Common myeloid progenitor, CD34-positive (primary cell): Measurements from ENCODE around the gene GRIK1.
"Not testable (repeated sequence)": the region's sequence is repeated elsewhere in the genome, so short reads cannot be mapped to it uniquely, and the experiment has no call there.

Source experiments
- CTCF ChIA-PET: fragments of 350-600 bp; sonication (Branson Sonifier 250); formaldehyde crosslinking; loops from one replicate; lab custom pipeline; 2021; ENCODE audit warnings: antibody characterized with exemption; lab: Charles Lee
- POLR2A ChIA-PET: fragments of 350-600 bp; sonication (Branson Sonifier 250); formaldehyde crosslinking; loops from one replicate; lab custom pipeline; 2021; ENCODE audit warnings: antibody characterized with exemption; lab: Charles Lee
- DNase-seq, 3 donors: peaks; one replicate each; pipeline versions ENCODE4 v3.0.0 to v3.0.0-alpha.2; 2013
- H3K27ac ChIP-seq, 2 experiments: 1 replicate in 1 of 2; 2 replicates in 1 of 2; pipeline ENCODE4 v1.7.0; 2013; ENCODE audit warnings: inconsistent platforms in 2 of 2, low read length in 2 of 2, mild to moderate bottlenecking in 2 of 2, low read depth in 1 of 2, moderate library complexity in 1 of 2; ENCODE audit not compliant: severe bottlenecking in 2 of 2, insufficient read depth in 1 of 2, poor library complexity in 1 of 2
- H3K27me3 ChIP-seq, 5 experiments: replicated peaks in 2 of 5; 1 replicate in 3 of 5; 2 replicates in 2 of 5; pipeline versions ENCODE4 v1.6.1 to v1.7.0; 2013; ENCODE audit warnings: low read length in 4 of 5, mild to moderate bottlenecking in 2 of 5, moderate library complexity in 2 of 5, inconsistent platforms in 1 of 5; ENCODE audit not compliant: insufficient read depth in 5 of 5, control insufficient read depth in 4 of 5
- H3K36me3 ChIP-seq, 4 experiments: 1 replicate in 2 of 4; 2 replicates in 2 of 4; pipeline versions ENCODE4 v1.6.1 to v1.7.0; 2013; ENCODE audit warnings: low read length in 3 of 4, control low read depth in 1 of 4, mild to moderate bottlenecking in 1 of 4; ENCODE audit not compliant: control insufficient read depth in 4 of 4, insufficient read depth in 4 of 4
- H3K4me1 ChIP-seq, 4 experiments: 1 replicate in 3 of 4; 2 replicates in 1 of 4; pipeline versions ENCODE4 v1.6.1 to v1.7.1; 2013; ENCODE audit warnings: low read length in 3 of 4, mild to moderate bottlenecking in 3 of 4, control low read depth in 1 of 4, inconsistent platforms in 1 of 4, moderate library complexity in 1 of 4; ENCODE audit not compliant: control insufficient read depth in 4 of 4, insufficient read depth in 4 of 4; ENCODE audit errors: control extremely low read depth in 1 of 4
- H3K4me3 ChIP-seq, 7 experiments: 1 replicate in 4 of 7; 2 replicates in 3 of 7; pipeline versions ENCODE4 v1.5.1 to v1.7.0; 2013; ENCODE audit warnings: mild to moderate bottlenecking in 7 of 7, low read length in 6 of 7, moderate library complexity in 6 of 7, inconsistent platforms in 2 of 7, low read depth in 2 of 7, control low read depth in 1 of 7; ENCODE audit not compliant: insufficient read depth in 4 of 7, control insufficient read depth in 1 of 7; ENCODE audit errors: extremely low read depth in 1 of 7
- H3K9me3 ChIP-seq, 5 experiments: 1 replicate in 4 of 5; 2 replicates in 1 of 5; pipeline versions ENCODE4 v1.6.1 to v1.7.1; 2013; ENCODE audit warnings: low read length in 4 of 5, mild to moderate bottlenecking in 2 of 5, inconsistent platforms in 1 of 5, low read depth in 1 of 5, moderate library complexity in 1 of 5; ENCODE audit not compliant: control insufficient read depth in 4 of 5, insufficient read depth in 2 of 5; ENCODE audit errors: control extremely low read depth in 1 of 5
- WGBS: methylation state at CpG from one replicate; pipeline ENCODE4 v1.1.5; 2013; ENCODE audit not compliant: insufficient coverage; 5-methylcytosine and 5-hydroxymethylcytosine counted together

Gene GRIK1

DNA sequence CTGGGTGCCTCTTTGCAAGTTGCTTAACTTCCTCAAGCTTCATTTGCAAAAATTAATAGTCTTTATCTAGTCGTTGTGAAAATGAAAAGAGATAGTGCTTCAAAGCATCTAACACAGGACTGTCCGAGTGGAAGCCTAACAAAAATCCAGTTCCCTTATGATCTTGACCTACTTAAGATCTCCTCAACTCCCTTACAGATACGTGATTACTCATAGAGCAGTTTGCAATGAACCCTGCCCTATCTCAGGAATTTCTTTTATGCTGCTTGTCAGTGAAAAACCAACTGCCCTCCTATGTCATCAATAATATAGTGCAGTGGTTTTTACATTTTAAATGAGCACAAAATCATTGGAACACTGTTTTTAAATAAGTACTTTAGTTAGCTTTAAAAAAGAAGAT, 326.8 kb downstream of the GRIK1 start:
- no peaks in the 10 kb centered on the region for H3K27me3 ChIP-seq
- WGBS = 100% methylated on average over 2 of the region's 3 CpGs
- POLR2A ChIA-PET = interaction anchor here (0.6 kb wide), 1 partner anchor 442 kb away, joined by 3 read pairs; no protein-coding TSS in a partner anchor
- no peaks in the 10 kb centered on the region for H3K4me1 ChIP-seq
- no peaks in the 10 kb centered on the region for H3K9me3 ChIP-seq
- CTCF ChIA-PET = interaction anchor here (0.9 kb wide), 1 partner anchor 11 kb away, joined by 3 read pairs; no protein-coding TSS in a partner anchor
- no peaks in the 10 kb centered on the region for H3K36me3 ChIP-seq
- no peak overlapping the region for H3K4me3 ChIP-seq
- H3K27ac ChIP-seq = no peak overlapping the region
- no peak for DNase-seq

DNA sequence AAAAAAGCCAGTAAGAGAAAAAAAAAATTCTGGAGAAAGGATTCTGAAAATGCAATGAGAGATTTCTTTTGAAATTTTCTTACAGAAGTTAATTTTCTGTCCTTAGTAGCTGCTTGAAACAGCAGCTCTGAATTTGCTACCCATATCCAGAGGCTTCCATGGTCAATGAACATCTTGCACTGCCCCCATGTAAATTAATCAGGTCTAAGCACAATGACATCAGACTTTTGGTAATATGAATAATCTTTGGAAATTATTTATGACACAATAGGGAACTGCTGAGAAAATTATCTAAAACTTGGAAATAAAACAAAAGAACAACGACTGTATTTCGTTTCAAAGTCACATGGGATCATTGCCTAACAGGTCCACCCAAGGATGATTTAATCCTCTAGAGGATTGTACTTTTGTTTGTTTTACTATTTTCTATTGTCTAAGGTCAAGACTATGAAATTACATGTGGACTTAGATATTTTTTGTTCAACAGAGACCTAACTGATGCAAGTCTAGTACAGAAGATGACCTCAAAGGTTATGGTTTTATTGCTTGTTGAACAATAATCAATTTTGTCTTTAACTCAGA, 328.9 kb downstream of the GRIK1 start:
- H3K4me3 ChIP-seq = no peak overlapping the region
- no peaks in the 10 kb centered on the region for H3K4me1 ChIP-seq
- no peaks in the 10 kb centered on the region for H3K36me3 ChIP-seq
- POLR2A ChIA-PET = no interaction called here
- no peak for DNase-seq
- CTCF ChIA-PET = no interaction called here
- no peaks in the 10 kb centered on the region for H3K27me3 ChIP-seq
- no peaks in the 10 kb centered on the region for H3K9me3 ChIP-seq
- no peak overlapping the region for H3K27ac ChIP-seq
- WGBS = 90% methylated on average over 2 of the region's 2 CpGs

DNA sequence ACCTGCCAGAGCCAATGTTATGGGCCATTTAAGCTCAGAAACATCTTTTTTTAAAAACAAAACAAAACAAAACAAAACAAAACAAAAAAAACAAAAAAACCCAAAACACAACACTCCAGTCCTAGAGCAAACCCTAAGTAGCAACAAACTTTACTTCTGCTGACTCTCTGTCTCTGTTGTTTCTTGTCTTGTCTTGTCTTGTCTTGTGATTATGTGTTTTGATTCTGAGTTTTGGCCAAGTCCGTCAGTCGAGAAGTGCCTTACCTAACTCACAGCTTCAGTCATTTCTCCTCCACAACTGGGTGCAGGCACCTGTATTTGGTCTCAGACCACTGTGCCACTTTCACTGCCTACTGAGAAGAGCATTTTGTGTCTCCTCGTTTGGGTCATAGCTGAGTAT, 333.2 kb downstream of the GRIK1 start:
- DNase-seq = no peak
- no peak overlapping the region for H3K4me3 ChIP-seq
- no peaks in the 10 kb centered on the region for H3K27me3 ChIP-seq
- H3K36me3 ChIP-seq = no peaks in the 10 kb centered on the region
- no peak overlapping the region for H3K27ac ChIP-seq
- H3K9me3 ChIP-seq = no peaks in the 10 kb centered on the region
- POLR2A ChIA-PET = no interaction called here
- CTCF ChIA-PET = no interaction called here
- H3K4me1 ChIP-seq = no peaks in the 10 kb centered on the region
- WGBS = 100% methylated on average over 1 of the region's 3 CpGs

DNA sequence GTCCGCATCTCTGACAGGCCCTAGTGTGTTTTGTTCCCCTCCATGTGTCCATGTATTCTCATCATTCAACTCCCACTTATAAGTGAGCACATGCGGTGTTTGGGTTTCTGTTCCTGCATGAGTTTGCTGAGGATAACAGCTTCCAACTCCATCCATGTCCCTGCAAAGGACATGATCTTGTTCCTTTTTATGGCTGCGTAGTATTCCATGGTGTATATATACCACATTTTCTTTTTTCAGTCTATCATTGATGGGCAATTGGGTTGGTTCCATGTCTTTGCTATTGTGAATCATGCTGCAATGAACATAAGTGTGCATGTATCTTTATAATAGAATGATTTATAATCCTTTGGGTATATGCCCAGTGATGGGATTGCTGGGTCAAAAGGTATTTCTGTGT, 334.6 kb downstream of the GRIK1 start:
- POLR2A ChIA-PET, H3K27ac ChIP-seq, H3K4me1 ChIP-seq, CTCF ChIA-PET, H3K36me3 ChIP-seq, H3K27me3 ChIP-seq, DNase-seq, H3K4me3 ChIP-seq, H3K9me3 ChIP-seq: not testable (repeated sequence)
- no CpG with 5 or more reads among the region's 3 CpGs for WGBS

DNA sequence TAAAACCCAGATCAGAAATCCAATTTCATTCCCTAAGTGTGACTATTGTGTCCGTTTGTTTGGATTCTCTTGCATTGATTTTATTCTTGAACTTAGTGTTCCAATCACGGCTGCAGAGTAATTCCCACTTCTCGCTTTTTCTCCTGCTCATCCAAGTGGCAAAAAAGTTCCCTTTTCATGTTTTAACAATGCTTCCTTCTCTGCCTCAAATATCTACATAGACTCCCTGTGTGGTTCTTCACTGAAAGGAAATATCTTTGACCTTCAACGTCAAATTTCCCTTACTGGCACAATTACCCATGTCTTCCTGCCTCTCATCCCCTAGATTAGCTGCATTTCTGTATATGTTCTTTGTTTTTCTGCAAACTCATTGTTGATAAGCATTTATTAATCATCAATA, 335.7 kb downstream of the GRIK1 start:
- H3K9me3 ChIP-seq = peaks cover 0 to 3% (median 0%) of the 10 kb centered on the region in 5 experiments
- H3K36me3 ChIP-seq = no peaks in the 10 kb centered on the region
- DNase-seq = no peak
- H3K27me3 ChIP-seq = no peaks in the 10 kb centered on the region
- no peaks in the 10 kb centered on the region for H3K4me1 ChIP-seq
- no peak overlapping the region for H3K4me3 ChIP-seq
- POLR2A ChIA-PET = no interaction called here
- no peak overlapping the region for H3K27ac ChIP-seq
- CTCF ChIA-PET = no interaction called here
- 95% methylated on average over 3 of the region's 4 CpGs for WGBS

DNA sequence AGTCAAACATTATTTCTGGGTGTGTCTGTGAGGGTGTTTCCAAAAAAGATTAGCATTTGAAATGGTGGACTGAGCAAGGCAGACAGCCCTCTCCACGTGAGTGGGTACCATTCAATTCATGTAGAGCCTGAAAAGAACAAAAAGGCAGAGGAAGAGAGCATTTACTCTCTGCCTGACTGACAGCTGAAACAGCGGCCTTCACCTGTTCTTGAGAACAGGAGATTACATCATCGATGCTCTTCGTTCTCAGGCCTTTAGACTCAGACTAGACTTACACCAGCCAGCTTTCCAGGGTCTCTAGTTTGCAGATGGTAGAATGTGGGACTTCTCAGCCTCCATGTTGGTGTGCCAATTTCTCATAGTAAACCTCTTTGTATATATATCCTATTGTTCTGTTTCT, 338.7 kb downstream of the GRIK1 start:
- no peaks in the 10 kb centered on the region for H3K36me3 ChIP-seq
- POLR2A ChIA-PET = no interaction called here
- 92% methylated on average over 4 of the region's 4 CpGs for WGBS
- no peak overlapping the region for H3K27ac ChIP-seq
- no peak overlapping the region for H3K4me3 ChIP-seq
- no peaks in the 10 kb centered on the region for H3K4me1 ChIP-seq
- peaks cover 0 to 3% (median 0%) of the 10 kb centered on the region in 5 experiments for H3K9me3 ChIP-seq
- CTCF ChIA-PET = no interaction called here
- H3K27me3 ChIP-seq = no peaks in the 10 kb centered on the region
- no peak for DNase-seq

DNA sequence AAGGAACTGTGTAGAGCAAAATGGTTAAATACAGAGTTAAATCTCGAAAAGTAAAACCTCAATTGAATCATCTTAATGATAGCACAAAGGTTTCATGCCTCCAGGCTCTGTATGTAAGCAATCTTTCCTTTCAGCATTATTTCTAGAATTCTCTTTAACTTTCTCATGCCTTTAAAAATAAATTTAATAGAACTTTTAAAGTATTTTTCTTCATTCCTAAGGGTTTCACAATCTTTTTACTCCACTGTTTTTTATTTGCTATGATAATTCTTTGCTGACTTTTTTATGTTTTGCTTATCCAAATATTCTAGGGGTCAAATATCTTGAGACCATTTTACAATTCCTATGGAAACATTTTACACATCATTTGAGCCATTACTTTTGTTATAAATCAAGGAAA, 353.1 kb downstream of the GRIK1 start:
- H3K4me3 ChIP-seq = no peak overlapping the region
- POLR2A ChIA-PET = no interaction called here
- H3K36me3 ChIP-seq = no peaks in the 10 kb centered on the region
- no CpG with 5 or more reads among the region's 1 CpG for WGBS
- CTCF ChIA-PET = no interaction called here
- no peak overlapping the region for H3K27ac ChIP-seq
- no peaks in the 10 kb centered on the region for H3K4me1 ChIP-seq
- H3K27me3 ChIP-seq = no peaks in the 10 kb centered on the region
- DNase-seq = no peak
- no peaks in the 10 kb centered on the region for H3K9me3 ChIP-seq
